Upper lobe of left lung (tissue), 6 donors: ENCODE measurements around the gene CYB5R2. TPM values are rescaled to one million over a fixed set of nuclear protein-coding genes. Genes with fewer than 3 reads are reported as not detected.

Experiments
- ATAC-seq, 2 donors: fragments of 200-7000 bp; cut with Tn5 transposase; one replicate each; pipeline ENCODE4 v1.9.1; 2022; ENCODE audit warnings: mild to moderate bottlenecking in 2 of 2, moderate library complexity in 2 of 2; ENCODE audit not compliant: low FRiP score in 2 of 2
- DNase-seq, 2 donors: peaks; one replicate each; pipeline ENCODE4 v3.0.0-alpha.2; 2019 to 2020
- H3K27ac ChIP-seq, 4 donors: fragments of 200-600 bp; sonication (generic); one replicate each; pipeline ENCODE4 v1.5.1; 2016 to 2019
- H3K27me3 ChIP-seq, 4 donors: fragments of 200-600 bp; sonication (generic); one replicate each; pipeline ENCODE4 v1.5.1; 2017 to 2019
- H3K36me3 ChIP-seq, 4 donors: fragments of 200-600 bp; sonication (generic); one replicate each; pipeline ENCODE4 v1.5.1; 2016 to 2019
- H3K4me1 ChIP-seq, 4 donors: fragments of 200-600 bp; sonication (generic); one replicate each; pipeline ENCODE4 v1.5.1; 2018 to 2019
- H3K4me3 ChIP-seq, 4 donors: fragments of 200-600 bp; sonication (generic); one replicate each; pipeline ENCODE4 v1.5.1; 2017 to 2019; ENCODE audit warnings: mild to moderate bottlenecking in 2 of 4, moderate library complexity in 1 of 4
- H3K9me3 ChIP-seq, 4 donors: fragments of 200-600 bp; sonication (generic); one replicate each; pipeline ENCODE4 v1.5.1; 2018 to 2019
- CTCF ChIP-seq, 6 experiments: fragments of 450-650 bp in 4 of 6; fragments of 200-600 bp in 2 of 6; sonication (generic) in 2 of 6; IDR thresholded peaks; one replicate each; pipeline ENCODE4 v1.5.1; 2016 to 2019; ENCODE audit warnings: antibody characterized with exemption in 6 of 6
- EP300 ChIP-seq, 4 donors: sonication (generic); formaldehyde crosslinking; IDR thresholded peaks; one replicate each; pipeline ENCODE4 v1.5.1; 2017; ENCODE audit warnings: antibody characterized with exemption in 4 of 4, control low read depth in 2 of 4
- POLR2A ChIP-seq, 4 donors: fragments of 450-650 bp; IDR thresholded peaks; one replicate each; pipeline ENCODE4 v1.5.1; 2016 to 2017; ENCODE audit warnings: antibody characterized with exemption in 4 of 4, mild to moderate bottlenecking in 2 of 4
- POLR2AphosphoS5 ChIP-seq, 2 donors: sonication (generic); formaldehyde crosslinking; IDR thresholded peaks; one replicate each; pipeline ENCODE4 v1.5.1; 2017; ENCODE audit warnings: antibody characterized with exemption in 2 of 2
- WGBS, 2 donors: methylation state at CpG; one replicate each; pipeline ENCODE4 v1.1.5; 2017 to 2018; 5-methylcytosine and 5-hydroxymethylcytosine counted together
- total RNA-seq, 6 donors: library from RNA; depleted of rRNA in 4 of 6; stranded (reverse); fragments of >200 nt in 4 of 6; gene quantifications; one replicate each; pipeline versions ENCODE4 v1.1.0 to v1.2.1, GENCODE V29; 2016 to 2021
- donor health status: DM: no; HTN: no; CAD: no; lungs with moderate emphysema.
- donor health status: DM: no; HTN: yes; CAD: no; lungs with severe emphysema.

The CYB5R2 gene
- total RNA-seq, 6 donors from 2014 or later = 8.3 to 58.7 (median 10.6) TPM

DNA sequence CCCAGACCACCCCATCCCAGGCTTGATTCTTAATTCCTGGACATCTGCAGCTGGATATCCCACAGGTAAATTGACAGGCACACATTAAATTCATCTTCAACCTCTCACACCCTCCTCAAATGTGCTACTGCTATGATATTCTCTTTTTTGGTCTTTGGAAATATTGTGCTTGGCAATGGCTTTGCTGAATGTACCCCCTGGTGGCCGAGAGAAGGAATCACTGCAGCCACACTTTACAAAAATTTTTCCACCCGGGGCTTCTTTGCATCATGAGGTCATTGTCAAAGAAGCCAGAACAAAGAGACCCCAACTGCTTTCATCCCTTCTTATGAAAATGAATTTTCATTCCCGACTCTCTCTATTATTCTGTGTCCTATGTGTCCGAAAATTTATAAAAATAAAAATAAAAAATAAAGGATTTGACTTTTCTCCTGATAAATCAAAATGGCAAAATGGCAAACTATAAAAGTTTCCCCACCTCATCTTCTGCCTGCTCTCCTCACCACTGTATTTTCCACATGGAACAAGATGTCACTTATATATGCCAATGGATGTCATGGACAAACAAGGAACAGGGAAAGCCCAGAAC, 15.0 kb upstream of the CYB5R2 start:
- TF ChIP-seq EP300 (IDR thresholded peaks at IDR 0.05) (no peak), CTCF (IDR thresholded peaks at IDR 0.05) (peak in 5 of 6 experiments; percentile 49 to 73 (median 61)), POLR2A (IDR thresholded peaks at IDR 0.05) (no peak), POLR2AphosphoS5 (IDR thresholded peaks at IDR 0.05) (no peak)
- Histone ChIP-seq H3K9me3 (no peaks in the 10 kb centered on the region), H3K27ac (no peak overlapping the region), H3K4me3 (no peak overlapping the region), H3K27me3 (no peaks in the 10 kb centered on the region), H3K36me3 (no peaks in the 10 kb centered on the region), H3K4me1 (no peaks in the 10 kb centered on the region)
- peak in 1 of 2 donors; percentile 72 for ATAC-seq
- no peak for DNase-seq
- WGBS, 2 donors = 15% methylated on average over 4 of the region's 4 CpGs

DNA sequence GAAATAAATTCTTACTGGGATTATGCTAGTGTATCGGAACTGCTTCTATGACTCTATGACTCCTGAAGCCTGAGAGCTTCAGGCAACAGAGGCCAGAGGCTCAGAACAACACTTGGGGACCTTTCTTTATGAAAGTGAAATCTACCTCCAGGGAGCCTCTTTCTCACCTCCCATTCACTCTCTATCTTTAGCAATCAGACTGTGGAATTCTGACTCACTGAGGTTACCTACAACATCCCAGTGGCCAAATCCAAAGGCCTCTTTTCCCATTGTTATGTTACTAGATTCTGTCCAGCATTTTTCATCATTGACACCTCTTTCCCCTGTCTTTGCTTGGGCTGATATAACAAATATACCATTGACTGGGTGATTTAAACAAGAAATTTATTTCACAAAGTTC, 14.1 kb upstream of the CYB5R2 start:
- H3K9me3 ChIP-seq = no peaks in the 10 kb centered on the region
- WGBS, 2 donors = 100% methylated on average over 1 of the region's 1 CpG
- no peaks in the 10 kb centered on the region for H3K4me1 ChIP-seq
- no peak overlapping the region for H3K27ac ChIP-seq
- H3K36me3 ChIP-seq = no peaks in the 10 kb centered on the region
- TF ChIP-seq CTCF (IDR thresholded peaks at IDR 0.05) (no peak), EP300 (IDR thresholded peaks at IDR 0.05) (no peak), POLR2AphosphoS5 (IDR thresholded peaks at IDR 0.05) (no peak), POLR2A (IDR thresholded peaks at IDR 0.05) (no peak)
- no peaks in the 10 kb centered on the region for H3K27me3 ChIP-seq
- ATAC-seq (no peak), DNase-seq (no peak)
- no peak overlapping the region for H3K4me3 ChIP-seq

- no peaks in the 10 kb centered on the region for H3K27me3 ChIP-seq
- no peaks in the 10 kb centered on the region for H3K9me3 ChIP-seq
- TF ChIP-seq POLR2AphosphoS5 (IDR thresholded peaks at IDR 0.05) (no peak), EP300 (IDR thresholded peaks at IDR 0.05) (no peak), CTCF (IDR thresholded peaks at IDR 0.05) (no peak), POLR2A (IDR thresholded peaks at IDR 0.05) (no peak)
- ATAC-seq (no peak), DNase-seq (no peak)
- WGBS, 2 donors = 84 to 87% methylated on average over 4 of the region's 4 CpGs
- H3K4me1 ChIP-seq = no peaks in the 10 kb centered on the region
- H3K36me3 ChIP-seq = no peaks in the 10 kb centered on the region
- H3K27ac ChIP-seq = no peak overlapping the region
- H3K4me3 ChIP-seq = no peak overlapping the region
Measured at GRCh38 chr11:7686761-7687160, 13.5 kb upstream of the CYB5R2 start.

GRCh38 chr11:7683571-7683970, 10.3 kb upstream of the CYB5R2 start:
- Histone ChIP-seq H3K4me3 (no peak overlapping the region), H3K9me3 (no peaks in the 10 kb centered on the region), H3K36me3 (no peaks in the 10 kb centered on the region), H3K4me1 (no peaks in the 10 kb centered on the region), H3K27me3 (no peaks in the 10 kb centered on the region), H3K27ac (no peak overlapping the region)
- DNase-seq (no peak), ATAC-seq (no peak)
- WGBS, 2 donors = 91 to 98% methylated on average over 2 of the region's 2 CpGs
- TF ChIP-seq POLR2A (IDR thresholded peaks at IDR 0.05) = no peak
- no peak for TF ChIP-seq POLR2AphosphoS5 (IDR thresholded peaks at IDR 0.05)
- no peak for TF ChIP-seq CTCF (IDR thresholded peaks at IDR 0.05)
- no peak for TF ChIP-seq EP300 (IDR thresholded peaks at IDR 0.05)

DNA sequence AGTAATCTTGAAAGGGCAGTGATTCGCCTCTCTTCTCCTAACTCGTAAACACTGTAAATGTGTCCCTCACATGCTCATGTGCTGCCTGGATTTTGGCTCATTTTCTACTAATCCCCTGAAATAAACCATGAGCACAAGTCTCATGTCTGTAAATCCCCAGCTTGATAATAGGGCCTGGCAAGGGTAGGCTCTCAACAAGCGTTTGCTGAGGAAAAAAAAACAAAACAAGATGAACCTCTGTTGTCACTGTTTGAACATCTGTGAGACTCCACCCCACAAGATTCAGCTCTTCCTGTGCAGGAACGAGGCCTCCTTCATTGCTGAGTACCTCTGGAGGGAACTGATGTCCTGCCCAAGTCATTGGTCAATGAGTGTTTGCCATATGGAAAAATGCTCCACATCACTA, 4.5 kb upstream of the CYB5R2 start:
- Histone ChIP-seq H3K4me1 (peaks cover 4 to 18% (median 15%) of the 10 kb centered on the region in 4 donors), H3K27ac (no peak overlapping the region), H3K4me3 (no peak overlapping the region), H3K9me3 (no peaks in the 10 kb centered on the region), H3K36me3 (no peaks in the 10 kb centered on the region), H3K27me3 (peaks cover 0 to 13% (median 4%) of the 10 kb centered on the region in 4 donors)
- DNase-seq (no peak), ATAC-seq (no peak)
- TF ChIP-seq CTCF (IDR thresholded peaks at IDR 0.05) (no peak), POLR2AphosphoS5 (IDR thresholded peaks at IDR 0.05) (no peak), EP300 (IDR thresholded peaks at IDR 0.05) (no peak), POLR2A (IDR thresholded peaks at IDR 0.05) (no peak)
- 58 to 63% methylated on average over 4 of the region's 4 CpGs for WGBS, 2 donors
